ENCODE measurements around the gene PEX11G. TPM values are rescaled to one million over a fixed set of nuclear protein-coding genes. Genes with fewer than 3 reads are reported as not detected.

Gene PEX11G
- total RNA-seq, 1 experiment from 2014 or later, result 2.8 TPM

GRCh38 chr19:7470540-7471305 is 18.1 kb downstream of the PEX11G start:
- no peak overlapping the region for H4K5ac ChIP-seq (ENCODE audit: insufficient read length, low read depth, low read length)
- H4K20me1 ChIP-seq (ENCODE audit: control insufficient read depth, insufficient read depth, insufficient read length), result no peaks in the 10 kb centered on the region
- H3K9ac ChIP-seq (ENCODE audit: extremely low read depth, insufficient read length, low read length), result no peak overlapping the region
- no peaks in the 10 kb centered on the region for H3K27me3 ChIP-seq (ENCODE audit: insufficient read depth, low read length)
- H3K23ac ChIP-seq (ENCODE audit: insufficient read length, low read depth, low read length), result no peak overlapping the region
- whole genome bisulfite sequencing (ENCODE audit: extremely low coverage, insufficient read length, low lambda C conversion rate), result no CpG with 5 or more reads among the region's 31 CpGs
- H3K79me1 ChIP-seq (ENCODE audit: insufficient read depth, low read depth, low read length, poor library complexity, severe bottlenecking), result no peaks in the 10 kb centered on the region
- H2BK12ac ChIP-seq (ENCODE audit: insufficient read length, low read depth, low read length), result no peak overlapping the region
- H2AFZ ChIP-seq (ENCODE audit: low read length), result no peak overlapping the region
- no peaks in the 10 kb centered on the region for H3K27me3 Mint-ChIP-seq (ENCODE audit: low read depth)
- no peak overlapping the region for H4K91ac ChIP-seq (ENCODE audit: insufficient read length, low read depth, low read length)
- TF ChIP-seq, protein P1, sequence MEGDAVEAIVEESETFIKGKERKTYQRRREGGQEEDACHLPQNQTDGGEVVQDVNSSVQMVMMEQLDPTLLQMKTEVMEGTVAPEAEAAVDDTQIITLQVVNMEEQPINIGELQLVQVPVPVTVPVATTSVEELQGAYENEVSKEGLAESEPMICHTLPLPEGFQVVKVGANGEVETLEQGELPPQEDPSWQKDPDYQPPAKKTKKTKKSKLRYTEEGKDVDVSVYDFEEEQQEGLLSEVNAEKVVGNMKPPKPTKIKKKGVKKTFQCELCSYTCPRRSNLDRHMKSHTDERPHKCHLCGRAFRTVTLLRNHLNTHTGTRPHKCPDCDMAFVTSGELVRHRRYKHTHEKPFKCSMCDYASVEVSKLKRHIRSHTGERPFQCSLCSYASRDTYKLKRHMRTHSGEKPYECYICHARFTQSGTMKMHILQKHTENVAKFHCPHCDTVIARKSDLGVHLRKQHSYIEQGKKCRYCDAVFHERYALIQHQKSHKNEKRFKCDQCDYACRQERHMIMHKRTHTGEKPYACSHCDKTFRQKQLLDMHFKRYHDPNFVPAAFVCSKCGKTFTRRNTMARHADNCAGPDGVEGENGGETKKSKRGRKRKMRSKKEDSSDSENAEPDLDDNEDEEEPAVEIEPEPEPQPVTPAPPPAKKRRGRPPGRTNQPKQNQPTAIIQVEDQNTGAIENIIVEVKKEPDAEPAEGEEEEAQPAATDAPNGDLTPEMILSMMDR (conservative IDR thresholded peaks at IDR 0.05), result no peak
- H3K4me1 ChIP-seq (ENCODE audit: insufficient read depth, low read length), result no peaks in the 10 kb centered on the region
- no peak overlapping the region for H2AK5ac ChIP-seq (ENCODE audit: insufficient read length, low read length)
- no peak overlapping the region for H3K27ac ChIP-seq (ENCODE audit: insufficient read length, low read depth, low read length)
- H3K9me3 Mint-ChIP-seq, result no peaks in the 10 kb centered on the region
- H3K18ac ChIP-seq (ENCODE audit: insufficient read length, low read depth, low read length), result no peak overlapping the region
- no peaks in the 10 kb centered on the region for H3K4me1 Mint-ChIP-seq
- H3K14ac ChIP-seq (ENCODE audit: insufficient read depth, low read length), result no peak overlapping the region
- no peaks in the 10 kb centered on the region for H3K9me3 ChIP-seq (ENCODE audit: control insufficient read depth, low read depth, low read length)
- H4K8ac ChIP-seq (replicated peaks; ENCODE audit: insufficient read length, low read depth, low read length), result no peak overlapping the region
- DNase-seq, result no peak
- H3K4me2 ChIP-seq (ENCODE audit: insufficient read depth, insufficient read length, low read length), result no peak overlapping the region
- no peak overlapping the region for H3K4ac ChIP-seq (ENCODE audit: low read depth, low read length)
- H3K27ac Mint-ChIP-seq, result no peak overlapping the region
- peaks cover 2 to 18% (median 11%) of the 10 kb centered on the region in 3 experiments; a peak in 5 of 7 replicates for H3K36me3 Mint-ChIP-seq (ENCODE audit: insufficient read depth in 1 of 3, low read depth in 3 of 3)
- no peak overlapping the region for H2BK120ac ChIP-seq (ENCODE audit: low read depth, low read length, poor library complexity, severe bottlenecking)
- H2BK5ac ChIP-seq (ENCODE audit: insufficient read length, low read length), result no peak overlapping the region
- H2BK20ac ChIP-seq (ENCODE audit: low read depth, low read length, poor library complexity, severe bottlenecking), result no peak overlapping the region
- H3K56ac ChIP-seq (ENCODE audit: insufficient read length, low read depth, low read length), result no peak overlapping the region
- no peaks in the 10 kb centered on the region for H3K23me2 ChIP-seq (ENCODE audit: insufficient read length, low read depth, low read length, poor library complexity, severe bottlenecking)
- no peaks in the 10 kb centered on the region for H3K79me2 ChIP-seq (ENCODE audit: insufficient read depth, low read length)
- H2BK15ac ChIP-seq (ENCODE audit: low read depth, low read length), result no peak overlapping the region
- H3K4me3 Mint-ChIP-seq, result no peak overlapping the region
- no peak overlapping the region for H3T11ph ChIP-seq (ENCODE audit: low read length)

All from H9 (cell line).